ENCODE results near the gene PRKX.
"Not testable (repeated sequence)": the region's sequence is repeated elsewhere in the genome, so short reads cannot be mapped to it uniquely, and the experiment has no call there.

DNA sequence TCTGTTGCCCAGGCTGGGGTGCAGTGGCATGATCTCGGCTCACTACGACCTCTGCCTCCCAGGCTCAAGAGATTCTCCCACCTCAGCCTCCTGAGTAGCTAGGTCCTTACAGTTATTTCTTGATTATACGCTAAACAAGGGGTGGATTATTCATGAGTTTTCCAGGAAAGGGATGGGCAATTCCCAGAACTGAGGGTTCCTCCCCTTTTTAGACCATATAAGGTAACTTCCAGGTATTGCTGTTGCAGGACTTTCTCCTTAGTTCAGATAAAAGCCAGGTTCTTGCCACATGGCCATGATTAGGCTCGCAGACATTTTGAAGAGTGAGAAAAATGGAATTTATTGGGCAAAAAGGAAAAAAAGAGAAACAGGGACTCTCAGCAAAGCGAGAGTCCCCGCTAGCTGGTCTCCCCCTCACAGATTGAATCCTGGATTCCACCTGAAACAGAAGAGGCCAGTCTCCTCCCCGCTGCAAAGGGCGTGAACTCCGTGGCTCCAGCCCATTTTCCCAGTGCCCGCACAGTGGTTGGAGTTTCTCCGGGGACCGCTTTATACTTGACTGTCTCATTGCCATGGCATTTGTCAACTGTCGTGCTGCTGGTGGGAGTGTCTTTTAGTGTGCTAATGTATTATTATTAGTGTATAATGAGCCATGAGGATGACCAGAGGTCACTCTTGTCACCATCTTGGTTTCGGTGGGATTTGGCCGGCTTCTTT is 19.0 kb upstream of the PRKX start:
- TF ChIP-seq, protein P1, sequence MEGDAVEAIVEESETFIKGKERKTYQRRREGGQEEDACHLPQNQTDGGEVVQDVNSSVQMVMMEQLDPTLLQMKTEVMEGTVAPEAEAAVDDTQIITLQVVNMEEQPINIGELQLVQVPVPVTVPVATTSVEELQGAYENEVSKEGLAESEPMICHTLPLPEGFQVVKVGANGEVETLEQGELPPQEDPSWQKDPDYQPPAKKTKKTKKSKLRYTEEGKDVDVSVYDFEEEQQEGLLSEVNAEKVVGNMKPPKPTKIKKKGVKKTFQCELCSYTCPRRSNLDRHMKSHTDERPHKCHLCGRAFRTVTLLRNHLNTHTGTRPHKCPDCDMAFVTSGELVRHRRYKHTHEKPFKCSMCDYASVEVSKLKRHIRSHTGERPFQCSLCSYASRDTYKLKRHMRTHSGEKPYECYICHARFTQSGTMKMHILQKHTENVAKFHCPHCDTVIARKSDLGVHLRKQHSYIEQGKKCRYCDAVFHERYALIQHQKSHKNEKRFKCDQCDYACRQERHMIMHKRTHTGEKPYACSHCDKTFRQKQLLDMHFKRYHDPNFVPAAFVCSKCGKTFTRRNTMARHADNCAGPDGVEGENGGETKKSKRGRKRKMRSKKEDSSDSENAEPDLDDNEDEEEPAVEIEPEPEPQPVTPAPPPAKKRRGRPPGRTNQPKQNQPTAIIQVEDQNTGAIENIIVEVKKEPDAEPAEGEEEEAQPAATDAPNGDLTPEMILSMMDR (IDR thresholded peaks at IDR 0.05): not testable (repeated sequence)
- not testable (repeated sequence) for TF ChIP-seq EP300 (IDR thresholded peaks at IDR 0.05)
